Head of caudate nucleus (tissue), 42 donors: ENCODE data around the gene GAK.

Experiments used
- DNase-seq, 42 donors: peaks; one replicate each; pipeline versions ENCODE4 v3.0.0 to v3.0.0-alpha.2; 2020 to 2021; ENCODE audit warnings: mixed read lengths in 7 of 42
- intact Hi-C: fragments of 100-400 bp; cut with DNase I; formaldehyde crosslinking; loops from one replicate; pipeline ENCODE4 v1.15.0; 2022

The GAK gene

GRCh38 chr4:956531-957230 lies 24.6 kb upstream of the GAK start:
- peak in 3 of 42 donors; percentile 1 to 29 (median 3) for DNase-seq
- intact Hi-C loops: no loop called here

GRCh38 chr4:955931-956381 lies 23.8 kb upstream of the GAK start:
- DNase-seq: peak in 4 of 42 donors; percentile 2 to 28 (median 7)
- intact Hi-C loops: no loop called here

DNA sequence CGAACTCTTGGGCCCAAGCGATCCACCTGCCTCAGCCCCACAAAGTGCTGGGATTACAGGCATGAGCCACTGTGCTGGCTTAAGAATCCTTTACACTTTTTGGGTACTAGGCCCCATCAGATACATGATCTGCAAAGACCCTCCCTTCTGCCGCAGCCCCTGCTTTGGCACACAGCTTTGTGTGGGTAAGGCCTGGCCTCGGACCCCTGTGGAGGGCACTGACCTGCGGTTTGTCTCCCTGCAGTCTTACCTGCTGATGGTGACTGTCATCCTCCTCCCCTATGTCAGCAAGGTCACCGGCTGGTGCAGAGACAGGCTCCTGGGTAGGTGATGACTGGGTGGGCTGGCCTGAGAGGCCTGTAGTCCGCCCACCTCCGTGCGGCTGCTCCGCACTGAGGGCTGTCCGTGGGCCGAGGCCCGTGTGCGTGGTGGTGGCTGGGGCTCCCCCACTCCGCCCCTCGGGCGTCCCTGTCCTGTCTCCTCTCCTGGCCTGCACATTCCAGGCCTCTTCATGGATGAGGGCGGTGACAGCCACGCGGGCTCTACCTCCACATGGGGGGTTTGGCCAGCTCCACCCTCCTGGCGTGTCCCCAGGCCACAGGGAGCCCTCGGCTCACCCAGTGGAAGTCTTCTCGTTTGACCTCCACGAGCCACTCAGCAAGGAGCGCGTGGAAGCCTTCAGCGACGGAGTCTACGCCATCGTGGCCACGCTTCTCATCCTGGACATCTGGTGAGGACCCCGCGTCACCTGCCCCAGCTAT lies 23.2 kb upstream of the GAK start:
- intact Hi-C loops: no loop called here
- peak in 5 of 42 donors; percentile 0 to 26 (median 4) for DNase-seq

GRCh38 chr4:954211-955020 lies 22.3 kb upstream of the GAK start:
- DNase-seq: peak in 7 of 42 donors; percentile 2 to 24 (median 5)
- intact Hi-C loops: no loop called here

- intact Hi-C loops: no loop called here
Observed at GRCh38 chr4:953574-953915, 21.4 kb upstream of the GAK start.

GRCh38 chr4:952881-953573 lies 20.9 kb upstream of the GAK start:
- intact Hi-C loops: no loop called here
- peak in 7 of 42 donors; percentile 1 to 14 (median 6) for DNase-seq

More at GRCh38 chr4:953574-953915, 21.4 kb upstream of the GAK start:
- DNase-seq: peak in 8 of 42 donors; percentile 0 to 15 (median 2)

GRCh38 chr4:951594-952468 lies 19.7 kb upstream of the GAK start:
- intact Hi-C loops: no loop called here
- peak in 8 of 42 donors; percentile 1 to 15 (median 8) for DNase-seq

GRCh38 chr4:951186-951585 lies 19.1 kb upstream of the GAK start:
- intact Hi-C loops: no loop called here
- peak in 4 of 42 donors; percentile 6 to 15 (median 8) for DNase-seq

GRCh38 chr4:950136-951020 lies 18.3 kb upstream of the GAK start:
- intact Hi-C loops: no loop called here
- DNase-seq: peak in 5 of 42 donors; percentile 1 to 20 (median 8)

DNA sequence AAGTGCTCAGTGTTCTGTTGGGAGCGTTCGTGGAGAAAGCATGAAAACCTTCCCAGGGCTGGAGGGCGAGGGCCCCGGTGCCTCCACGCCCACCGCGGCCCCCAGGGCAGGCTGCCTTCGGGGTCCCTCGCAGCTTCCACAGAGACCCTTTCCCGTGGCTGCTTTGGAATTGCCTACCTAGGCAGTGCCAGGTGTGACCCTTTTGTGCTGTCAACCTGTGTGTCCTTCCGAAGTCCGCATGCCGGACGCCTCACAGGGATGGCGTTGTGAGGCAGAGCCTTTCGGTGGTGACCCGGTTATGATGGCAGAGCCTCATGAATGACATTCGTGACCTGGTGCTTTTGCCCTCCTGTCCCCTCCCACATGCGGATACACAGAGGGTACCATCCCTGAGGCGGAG lies 17.5 kb upstream of the GAK start:
- intact Hi-C loops: no loop called here
- peak in 3 of 42 donors; percentile 1 to 12 (median 10) for DNase-seq

GRCh38 chr4:948936-949300 lies 16.8 kb upstream of the GAK start:
- DNase-seq: peak in 2 of 42 donors; percentile 1 to 14
- intact Hi-C loops: no loop called here

- intact Hi-C loops: no loop called here
- peak in 3 of 42 donors; percentile 1 to 18 (median 12) for DNase-seq
Observed at GRCh38 chr4:948101-948935, 16.2 kb upstream of the GAK start.

DNA sequence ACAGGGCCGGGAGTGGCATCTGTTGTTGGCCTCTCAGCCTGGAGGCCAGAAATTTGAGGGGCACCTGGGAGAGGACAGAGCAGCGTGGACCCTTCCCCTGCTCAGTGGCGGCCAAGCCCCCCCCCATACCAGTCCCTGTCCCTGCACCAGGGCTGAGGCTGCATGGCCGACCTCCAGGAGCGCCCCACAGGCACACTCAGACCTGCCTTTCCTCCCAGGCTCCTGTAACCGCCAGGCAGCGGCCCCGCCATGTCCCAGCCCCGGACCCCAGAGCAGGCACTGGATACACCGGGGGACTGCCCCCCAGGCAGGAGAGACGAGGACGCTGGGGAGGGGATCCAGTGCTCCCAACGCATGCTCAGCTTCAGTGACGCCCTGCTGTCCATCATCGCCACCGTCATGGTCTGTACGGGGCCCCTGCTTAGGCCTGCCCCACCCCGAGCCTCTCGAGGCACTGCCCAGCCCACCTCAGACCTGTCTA lies 15.4 kb upstream of the GAK start:
- peak in 3 of 42 donors; percentile 2 to 25 (median 9) for DNase-seq
- intact Hi-C loops: no loop called here

- intact Hi-C loops: no loop called here
- peak in 8 of 42 donors; percentile 14 to 65 (median 31) for DNase-seq
Observed at GRCh38 chr4:946517-947471, 14.7 kb upstream of the GAK start.

DNA sequence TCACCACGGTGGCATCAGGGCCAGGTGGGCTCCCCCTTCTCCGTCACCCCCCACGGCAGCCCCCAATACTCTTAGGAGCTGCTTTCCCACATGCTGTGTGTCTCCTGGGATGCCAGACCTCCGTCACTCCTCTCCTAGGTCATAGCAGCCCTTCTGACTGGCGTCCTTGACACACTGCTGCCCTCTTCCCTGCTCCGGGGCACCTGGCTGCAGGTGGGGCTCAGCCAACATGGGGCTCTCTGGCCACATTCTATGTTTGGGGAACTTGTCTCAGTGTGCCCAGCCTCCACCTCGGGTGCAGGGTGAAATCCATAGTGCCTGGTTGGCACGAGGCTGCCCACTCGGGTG lies 14.0 kb upstream of the GAK start:
- intact Hi-C loops: no loop called here
- peak in 1 of 42 donors; percentile 5 for DNase-seq
